GM12892 (cell line): ENCODE results near the gene MYO16.

ENCODE experiments used
- POLR2A ChIP-seq: IDR thresholded peaks from 2 replicates; pipeline ENCODE4 v1.6.1; 2011; ENCODE audit warnings: low read depth, low read length, control low read depth
- POLR2AphosphoS5 ChIP-seq: IDR thresholded peaks from 2 replicates; pipeline ENCODE4 v1.6.1; 2011; ENCODE audit warnings: low read depth, low read length, control low read depth
- TAF1 ChIP-seq: IDR thresholded peaks from 2 replicates; pipeline ENCODE4 v1.6.1; 2011; ENCODE audit warnings: low read depth, mild to moderate bottlenecking, control low read depth, low read length, borderline replicate concordance

GRCh38 chr13:108789476-108789875 is 160.1 kb downstream of the MYO16 start:
- TF ChIP-seq POLR2A = no peak
- no peak for TF ChIP-seq POLR2AphosphoS5
- no peak for TF ChIP-seq TAF1
